Measurements from ENCODE around the gene SLC35B3. TPM values are rescaled to one million over a fixed set of nuclear protein-coding genes. Genes with fewer than 3 reads are reported as not detected.

SLC35B3 gene
- total and polyA plus RNA-seq, 9 of the 15 experiments (the other 6 are each of a cell fraction or from before 2014, with no cell fraction given): 7.6 to 19.1 (median 11.3) TPM

- peaks cover 0 to 5% of the 10 kb centered on the region in 2 experiments; a peak in 1 of 5 replicates for H3K4me1 ChIP-seq (replicated peaks in 1 of 2; ENCODE audit: control insufficient read depth in 2 of 2, insufficient read depth in 2 of 2, low read length in 2 of 2)
- POLR2A ChIA-PET: no interaction called here
- in situ Hi-C loops (cut with MboI) (loop anchor here (25.0 kb wide), 1 partner anchor 1991 kb away; no protein-coding TSS in a partner anchor), intact Hi-C loops (cut with micrococcal nuclease) (no loop called here)
- H3K9ac ChIP-seq (ENCODE audit: insufficient read depth in 1 of 2, low read depth in 2 of 2, low read length in 2 of 2): no peak overlapping the region
- no TSS peak for BruUV-seq (replicated peaks)
- H3K9me3 ChIP-seq (replicated peaks; ENCODE audit: control insufficient read depth, insufficient read depth, low read depth, low read length): no peaks in the 10 kb centered on the region
- no peaks in the 10 kb centered on the region for H4K20me1 ChIP-seq (replicated peaks; ENCODE audit: control insufficient read depth, insufficient read depth, low read length)
- H3K27ac ChIP-seq (ENCODE audit: extremely low read depth, low read depth, low read length): no peak overlapping the region
- no peak for ATAC-seq
- H2AFZ ChIP-seq (ENCODE audit: low read depth, low read length): no peak overlapping the region
- no peak overlapping the region for H3K4me2 ChIP-seq (ENCODE audit: insufficient read depth, low read length)
- 6% methylated on average over 2 of the region's 2 CpGs for WGBS (ENCODE audit: insufficient coverage, low coverage, missing lambda C conversion rate)
- no peaks in the 10 kb centered on the region for H3K36me3 ChIP-seq (ENCODE audit: control insufficient read depth, insufficient read depth, low read length)
- DNase-seq (ENCODE audit: extremely low read depth in 1 of 4, low spot score in 3 of 4): no peak
- no peak for FAIRE-seq
- no peaks in the 10 kb centered on the region for H3K9me1 ChIP-seq (ENCODE audit: control insufficient read depth, insufficient read depth, low read length)
- no peaks in the 10 kb centered on the region for H3K79me2 ChIP-seq (ENCODE audit: control insufficient read depth, insufficient read depth, low read length)
- CTCF ChIA-PET (ENCODE audit: low intra/inter-chr PET ratio): no interaction called here
- H3K27me3 ChIP-seq (ENCODE audit: control insufficient read depth in 2 of 2, insufficient read depth in 2 of 2, low read length in 2 of 2): no peaks in the 10 kb centered on the region
- H3K4me3 ChIP-seq: no peak overlapping the region
- no peak for TF ChIP-seq CHD2 (IDR thresholded peaks at IDR 0.05; ENCODE audit: low read depth, low read length)
- no peak for TF ChIP-seq CSDE1 (IDR thresholded peaks at IDR 0.05)
- TF ChIP-seq TAF15 (IDR thresholded peaks at IDR 0.05; ENCODE audit: low read depth, low read length): no peak
- no peak for TF ChIP-seq RBFOX2 (IDR thresholded peaks at IDR 0.05; ENCODE audit: low read depth, low read length)
- TF ChIP-seq, protein P1, sequence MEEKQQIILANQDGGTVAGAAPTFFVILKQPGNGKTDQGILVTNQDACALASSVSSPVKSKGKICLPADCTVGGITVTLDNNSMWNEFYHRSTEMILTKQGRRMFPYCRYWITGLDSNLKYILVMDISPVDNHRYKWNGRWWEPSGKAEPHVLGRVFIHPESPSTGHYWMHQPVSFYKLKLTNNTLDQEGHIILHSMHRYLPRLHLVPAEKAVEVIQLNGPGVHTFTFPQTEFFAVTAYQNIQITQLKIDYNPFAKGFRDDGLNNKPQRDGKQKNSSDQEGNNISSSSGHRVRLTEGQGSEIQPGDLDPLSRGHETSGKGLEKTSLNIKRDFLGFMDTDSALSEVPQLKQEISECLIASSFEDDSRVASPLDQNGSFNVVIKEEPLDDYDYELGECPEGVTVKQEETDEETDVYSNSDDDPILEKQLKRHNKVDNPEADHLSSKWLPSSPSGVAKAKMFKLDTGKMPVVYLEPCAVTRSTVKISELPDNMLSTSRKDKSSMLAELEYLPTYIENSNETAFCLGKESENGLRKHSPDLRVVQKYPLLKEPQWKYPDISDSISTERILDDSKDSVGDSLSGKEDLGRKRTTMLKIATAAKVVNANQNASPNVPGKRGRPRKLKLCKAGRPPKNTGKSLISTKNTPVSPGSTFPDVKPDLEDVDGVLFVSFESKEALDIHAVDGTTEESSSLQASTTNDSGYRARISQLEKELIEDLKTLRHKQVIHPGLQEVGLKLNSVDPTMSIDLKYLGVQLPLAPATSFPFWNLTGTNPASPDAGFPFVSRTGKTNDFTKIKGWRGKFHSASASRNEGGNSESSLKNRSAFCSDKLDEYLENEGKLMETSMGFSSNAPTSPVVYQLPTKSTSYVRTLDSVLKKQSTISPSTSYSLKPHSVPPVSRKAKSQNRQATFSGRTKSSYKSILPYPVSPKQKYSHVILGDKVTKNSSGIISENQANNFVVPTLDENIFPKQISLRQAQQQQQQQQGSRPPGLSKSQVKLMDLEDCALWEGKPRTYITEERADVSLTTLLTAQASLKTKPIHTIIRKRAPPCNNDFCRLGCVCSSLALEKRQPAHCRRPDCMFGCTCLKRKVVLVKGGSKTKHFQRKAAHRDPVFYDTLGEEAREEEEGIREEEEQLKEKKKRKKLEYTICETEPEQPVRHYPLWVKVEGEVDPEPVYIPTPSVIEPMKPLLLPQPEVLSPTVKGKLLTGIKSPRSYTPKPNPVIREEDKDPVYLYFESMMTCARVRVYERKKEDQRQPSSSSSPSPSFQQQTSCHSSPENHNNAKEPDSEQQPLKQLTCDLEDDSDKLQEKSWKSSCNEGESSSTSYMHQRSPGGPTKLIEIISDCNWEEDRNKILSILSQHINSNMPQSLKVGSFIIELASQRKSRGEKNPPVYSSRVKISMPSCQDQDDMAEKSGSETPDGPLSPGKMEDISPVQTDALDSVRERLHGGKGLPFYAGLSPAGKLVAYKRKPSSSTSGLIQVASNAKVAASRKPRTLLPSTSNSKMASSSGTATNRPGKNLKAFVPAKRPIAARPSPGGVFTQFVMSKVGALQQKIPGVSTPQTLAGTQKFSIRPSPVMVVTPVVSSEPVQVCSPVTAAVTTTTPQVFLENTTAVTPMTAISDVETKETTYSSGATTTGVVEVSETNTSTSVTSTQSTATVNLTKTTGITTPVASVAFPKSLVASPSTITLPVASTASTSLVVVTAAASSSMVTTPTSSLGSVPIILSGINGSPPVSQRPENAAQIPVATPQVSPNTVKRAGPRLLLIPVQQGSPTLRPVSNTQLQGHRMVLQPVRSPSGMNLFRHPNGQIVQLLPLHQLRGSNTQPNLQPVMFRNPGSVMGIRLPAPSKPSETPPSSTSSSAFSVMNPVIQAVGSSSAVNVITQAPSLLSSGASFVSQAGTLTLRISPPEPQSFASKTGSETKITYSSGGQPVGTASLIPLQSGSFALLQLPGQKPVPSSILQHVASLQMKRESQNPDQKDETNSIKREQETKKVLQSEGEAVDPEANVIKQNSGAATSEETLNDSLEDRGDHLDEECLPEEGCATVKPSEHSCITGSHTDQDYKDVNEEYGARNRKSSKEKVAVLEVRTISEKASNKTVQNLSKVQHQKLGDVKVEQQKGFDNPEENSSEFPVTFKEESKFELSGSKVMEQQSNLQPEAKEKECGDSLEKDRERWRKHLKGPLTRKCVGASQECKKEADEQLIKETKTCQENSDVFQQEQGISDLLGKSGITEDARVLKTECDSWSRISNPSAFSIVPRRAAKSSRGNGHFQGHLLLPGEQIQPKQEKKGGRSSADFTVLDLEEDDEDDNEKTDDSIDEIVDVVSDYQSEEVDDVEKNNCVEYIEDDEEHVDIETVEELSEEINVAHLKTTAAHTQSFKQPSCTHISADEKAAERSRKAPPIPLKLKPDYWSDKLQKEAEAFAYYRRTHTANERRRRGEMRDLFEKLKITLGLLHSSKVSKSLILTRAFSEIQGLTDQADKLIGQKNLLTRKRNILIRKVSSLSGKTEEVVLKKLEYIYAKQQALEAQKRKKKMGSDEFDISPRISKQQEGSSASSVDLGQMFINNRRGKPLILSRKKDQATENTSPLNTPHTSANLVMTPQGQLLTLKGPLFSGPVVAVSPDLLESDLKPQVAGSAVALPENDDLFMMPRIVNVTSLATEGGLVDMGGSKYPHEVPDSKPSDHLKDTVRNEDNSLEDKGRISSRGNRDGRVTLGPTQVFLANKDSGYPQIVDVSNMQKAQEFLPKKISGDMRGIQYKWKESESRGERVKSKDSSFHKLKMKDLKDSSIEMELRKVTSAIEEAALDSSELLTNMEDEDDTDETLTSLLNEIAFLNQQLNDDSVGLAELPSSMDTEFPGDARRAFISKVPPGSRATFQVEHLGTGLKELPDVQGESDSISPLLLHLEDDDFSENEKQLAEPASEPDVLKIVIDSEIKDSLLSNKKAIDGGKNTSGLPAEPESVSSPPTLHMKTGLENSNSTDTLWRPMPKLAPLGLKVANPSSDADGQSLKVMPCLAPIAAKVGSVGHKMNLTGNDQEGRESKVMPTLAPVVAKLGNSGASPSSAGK (IDR thresholded peaks at IDR 0.05): no peak
- TF ChIP-seq ZNF707 (CRISPR knock-in tag; conservative IDR thresholded peaks at IDR 0.05): no peak
- TF ChIP-seq MEIS2 (IDR thresholded peaks at IDR 0.05; ENCODE audit: partially characterized antibody): no peak
- TF ChIP-seq KLF10 (CRISPR knock-in tag; IDR thresholded peaks at IDR 0.05): no peak
- TF ChIP-seq HMG20A (CRISPR knock-in tag; conservative IDR thresholded peaks at IDR 0.05): no peak
- TF ChIP-seq, protein P2, sequence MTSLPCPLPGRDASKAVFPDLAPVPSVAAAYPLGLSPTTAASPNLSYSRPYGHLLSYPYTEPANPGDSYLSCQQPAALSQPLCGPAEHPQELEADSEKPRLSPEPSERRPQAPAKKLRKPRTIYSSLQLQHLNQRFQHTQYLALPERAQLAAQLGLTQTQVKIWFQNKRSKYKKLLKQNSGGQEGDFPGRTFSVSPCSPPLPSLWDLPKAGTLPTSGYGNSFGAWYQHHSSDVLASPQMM (CRISPR knock-in tag; IDR thresholded peaks at IDR 0.05): no peak
- no peak for TF ChIP-seq ZNF140 (CRISPR knock-in tag; IDR thresholded peaks at IDR 0.05)
- TF ChIP-seq TAF7 (tag; IDR thresholded peaks at IDR 0.05): no peak
- TF ChIP-seq CHD1 (IDR thresholded peaks at IDR 0.05; ENCODE audit: low read length): no peak
- TF ChIP-seq ZSCAN32 (CRISPR knock-in tag; IDR thresholded peaks at IDR 0.05): no peak
Measured at GRCh38 chr6:8446391-8446790, 11.0 kb upstream of the SLC35B3 start.

Measured in K562 (cell line).